ENCODE measurements around the gene MAPK9.

- TF ChIP-seq, protein P1, sequence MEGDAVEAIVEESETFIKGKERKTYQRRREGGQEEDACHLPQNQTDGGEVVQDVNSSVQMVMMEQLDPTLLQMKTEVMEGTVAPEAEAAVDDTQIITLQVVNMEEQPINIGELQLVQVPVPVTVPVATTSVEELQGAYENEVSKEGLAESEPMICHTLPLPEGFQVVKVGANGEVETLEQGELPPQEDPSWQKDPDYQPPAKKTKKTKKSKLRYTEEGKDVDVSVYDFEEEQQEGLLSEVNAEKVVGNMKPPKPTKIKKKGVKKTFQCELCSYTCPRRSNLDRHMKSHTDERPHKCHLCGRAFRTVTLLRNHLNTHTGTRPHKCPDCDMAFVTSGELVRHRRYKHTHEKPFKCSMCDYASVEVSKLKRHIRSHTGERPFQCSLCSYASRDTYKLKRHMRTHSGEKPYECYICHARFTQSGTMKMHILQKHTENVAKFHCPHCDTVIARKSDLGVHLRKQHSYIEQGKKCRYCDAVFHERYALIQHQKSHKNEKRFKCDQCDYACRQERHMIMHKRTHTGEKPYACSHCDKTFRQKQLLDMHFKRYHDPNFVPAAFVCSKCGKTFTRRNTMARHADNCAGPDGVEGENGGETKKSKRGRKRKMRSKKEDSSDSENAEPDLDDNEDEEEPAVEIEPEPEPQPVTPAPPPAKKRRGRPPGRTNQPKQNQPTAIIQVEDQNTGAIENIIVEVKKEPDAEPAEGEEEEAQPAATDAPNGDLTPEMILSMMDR (IDR thresholded peaks at IDR 0.05), result no peak
- TF ChIP-seq POLR2A (IDR thresholded peaks at IDR 0.05), result no peak
Measured at GRCh38 chr5:180235846-180236245, 56.0 kb downstream of the MAPK9 start.
